Nephron progenitor cell (in vitro differentiated cells): ENCODE data around the gene XPO6.
"Not testable (repeated sequence)": the region's sequence is repeated elsewhere in the genome, so short reads cannot be mapped to it uniquely, and the experiment has no call there.

ENCODE experiments used
- DNase-seq: peaks from one replicate; pipeline ENCODE4 v3.0.0; 2021
- H3K27ac Mint-ChIP-seq: 2 replicates; pipeline ENCODE4 v1.8.0; 2021; ENCODE audit warnings: mild to moderate bottlenecking, moderate library complexity, mixed read lengths
- H3K27me3 Mint-ChIP-seq: 2 replicates; pipeline ENCODE4 v1.8.0; 2021; ENCODE audit warnings: mild to moderate bottlenecking, low read depth, mixed read lengths; ENCODE audit not compliant: poor library complexity
- H3K36me3 Mint-ChIP-seq: 2 replicates; pipeline ENCODE4 v1.8.0; 2021; ENCODE audit warnings: low read depth, mixed read lengths
- H3K4me1 Mint-ChIP-seq: 2 replicates; pipeline ENCODE4 v1.8.0; 2021; ENCODE audit warnings: mixed read lengths
- H3K4me3 Mint-ChIP-seq: 2 replicates; pipeline ENCODE4 v1.8.0; 2021; ENCODE audit warnings: mild to moderate bottlenecking, moderate library complexity, mixed read lengths
- H3K9me3 Mint-ChIP-seq: 2 replicates; pipeline ENCODE4 v1.8.0; 2021; ENCODE audit warnings: mild to moderate bottlenecking, moderate library complexity, mixed read lengths
- CTCF ChIP-seq: fragments of 200-600 bp; sonication (generic); IDR thresholded peaks from 2 replicates; pipeline ENCODE4 v1.5.0; 2021; ENCODE audit warnings: antibody characterized with exemption

XPO6 gene

GRCh38 chr16:28121527-28121926 lies 90.2 kb downstream of the XPO6 start:
- DNase-seq, result no peak
- Mint-ChIP-seq H3K4me1 (no peaks in the 10 kb centered on the region), H3K4me3 (no peak overlapping the region), H3K9me3 (no peaks in the 10 kb centered on the region), H3K27ac (no peak overlapping the region), H3K27me3 (no peaks in the 10 kb centered on the region), H3K36me3 (peaks cover 50% of the 10 kb centered on the region)
- no peak for TF ChIP-seq CTCF

- Mint-ChIP-seq H3K9me3 (no peaks in the 10 kb centered on the region), H3K27me3 (no peaks in the 10 kb centered on the region), H3K4me1 (no peaks in the 10 kb centered on the region), H3K4me3 (no peak overlapping the region), H3K27ac (no peak overlapping the region), H3K36me3 (peaks cover 57% of the 10 kb centered on the region)
- no peak for DNase-seq
- no peak for TF ChIP-seq CTCF
These were observed 91.0 kb downstream of the XPO6 start for GRCh38 chr16:28120754-28121153.

- Mint-ChIP-seq H3K4me1 (no peaks in the 10 kb centered on the region), H3K27me3 (no peaks in the 10 kb centered on the region), H3K4me3 (no peak overlapping the region), H3K36me3 (peaks cover 55% of the 10 kb centered on the region), H3K27ac (no peak overlapping the region), H3K9me3 (no peaks in the 10 kb centered on the region)
- TF ChIP-seq CTCF, result no peak
- DNase-seq, result no peak
These were observed 93.1 kb downstream of the XPO6 start for GRCh38 chr16:28118637-28119036.

- Mint-ChIP-seq H3K4me1 (no peaks in the 10 kb centered on the region), H3K36me3 (peaks cover 61% of the 10 kb centered on the region), H3K27me3 (no peaks in the 10 kb centered on the region), H3K4me3 (no peak overlapping the region), H3K27ac (peak overlapping the region; percentile 4), H3K9me3 (no peaks in the 10 kb centered on the region)
- TF ChIP-seq CTCF, result no peak
- no peak for DNase-seq
These were observed 94.6 kb downstream of the XPO6 start for GRCh38 chr16:28117168-28117565.

- H3K4me3 Mint-ChIP-seq, H3K9me3 Mint-ChIP-seq, H3K4me1 Mint-ChIP-seq, H3K27ac Mint-ChIP-seq, H3K27me3 Mint-ChIP-seq, DNase-seq: not testable (repeated sequence)
- H3K36me3 Mint-ChIP-seq, result peaks cover 59% of the 10 kb centered on the region
These were observed 95.9 kb downstream of the XPO6 start for GRCh38 chr16:28115866-28116265.

- no peaks in the 10 kb centered on the region for H3K4me1 Mint-ChIP-seq
- H3K4me3 Mint-ChIP-seq, result no peak overlapping the region
- TF ChIP-seq CTCF, result no peak
- no peak overlapping the region for H3K27ac Mint-ChIP-seq
- H3K27me3 Mint-ChIP-seq, result no peaks in the 10 kb centered on the region
- DNase-seq, result no peak
- peaks cover 56% of the 10 kb centered on the region for H3K36me3 Mint-ChIP-seq
- no peaks in the 10 kb centered on the region for H3K9me3 Mint-ChIP-seq
These were observed 98.9 kb downstream of the XPO6 start for GRCh38 chr16:28112908-28113307.
